GDM1 (cell line): ENCODE data around the gene ADPRH.

ENCODE experiments used
- DNase-seq: peaks from one replicate; lab custom pipeline; 2025; lab: John Stamatoyannopoulos, UW

Gene ADPRH

GRCh38 chr3:119630128-119630879 is 51.0 kb downstream of the ADPRH start:
- DNase-seq = no peak

- DNase-seq = no peak
Measured at GRCh38 chr3:119630880-119631329, 51.6 kb downstream of the ADPRH start.

GRCh38 chr3:119631516-119631915 is 52.2 kb downstream of the ADPRH start:
- DNase-seq = no peak

GRCh38 chr3:119632216-119632615 is 52.9 kb downstream of the ADPRH start:
- no peak for DNase-seq

- DNase-seq = no peak
Measured at GRCh38 chr3:119632829-119633228, 53.5 kb downstream of the ADPRH start.

DNA sequence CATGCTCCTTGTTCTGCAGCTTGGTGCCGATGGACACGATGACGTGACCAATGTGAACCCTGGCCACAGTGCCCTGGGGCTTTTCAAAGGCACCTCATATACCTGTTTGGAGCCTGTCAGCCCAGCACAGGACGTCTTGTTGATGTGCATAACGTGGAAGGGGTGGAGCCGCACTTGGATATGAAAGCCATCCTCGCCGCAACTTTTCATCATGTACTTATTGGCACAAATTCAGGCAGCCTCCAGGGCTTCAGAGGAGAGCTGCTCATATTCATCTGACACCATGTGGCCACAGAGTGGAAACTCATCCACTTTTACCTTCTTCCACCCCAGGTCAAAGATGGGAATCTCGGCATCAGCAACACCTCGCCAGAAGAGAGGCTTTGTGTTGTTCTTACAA is 56.4 kb downstream of the ADPRH start:
- DNase-seq = no peak

DNA sequence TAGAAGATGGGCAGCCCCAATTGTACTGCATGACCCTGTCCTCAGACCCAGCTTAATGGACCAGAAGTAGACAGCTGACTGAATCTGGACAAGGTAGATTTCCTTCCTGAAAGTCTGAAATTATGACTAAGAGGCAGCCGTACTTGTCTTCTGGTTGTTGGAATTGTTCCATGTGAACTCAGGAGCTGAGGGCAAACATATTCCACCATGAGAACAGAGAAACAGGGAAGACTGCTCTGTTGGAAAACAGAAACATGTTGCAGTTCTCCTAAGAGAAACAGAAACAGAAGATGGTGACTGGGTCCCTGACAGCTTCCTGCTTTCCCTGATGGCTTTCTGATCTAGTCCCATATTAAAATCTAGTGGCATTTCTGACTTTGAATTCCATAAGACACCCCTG is 57.0 kb downstream of the ADPRH start:
- DNase-seq = no peak

GRCh38 chr3:119636891-119637611 is 57.8 kb downstream of the ADPRH start:
- no peak for DNase-seq

DNA sequence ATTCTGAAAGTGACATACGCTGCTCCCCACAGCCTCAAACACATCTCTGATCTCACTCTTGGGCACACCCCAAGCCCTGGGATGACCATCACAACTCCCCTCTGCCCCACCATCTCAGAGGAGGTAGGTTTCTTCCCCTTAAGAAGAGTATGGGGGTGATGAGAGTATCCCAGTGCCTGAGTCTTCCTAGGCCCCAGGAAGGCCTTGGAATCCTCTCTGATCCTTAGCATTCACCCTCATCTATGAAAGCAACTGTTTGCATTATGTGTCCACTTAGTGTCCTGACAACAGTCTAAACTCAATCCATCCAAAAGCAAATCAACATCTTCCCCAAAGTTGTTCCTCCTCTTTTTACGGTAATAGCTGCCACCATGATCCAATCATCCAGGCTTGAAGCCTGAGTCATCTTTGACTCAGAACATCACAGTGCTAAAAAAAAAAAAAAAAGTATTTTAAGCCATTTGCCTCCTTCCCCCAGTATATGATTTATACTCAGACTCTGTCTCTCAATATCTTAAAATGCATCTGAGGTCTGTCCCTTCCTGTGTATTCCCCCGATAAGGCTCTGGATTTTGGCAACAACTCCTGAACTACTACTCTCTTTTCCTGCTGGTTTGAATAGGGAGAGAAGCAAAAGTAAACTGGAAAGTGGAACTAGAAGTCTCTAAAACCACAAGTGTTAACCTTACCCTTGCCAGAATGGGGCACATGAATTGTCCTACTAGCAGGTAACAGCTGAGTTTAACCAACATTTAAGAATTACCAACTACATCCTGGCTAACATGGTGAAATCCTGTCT is 58.6 kb downstream of the ADPRH start:
- peak; percentile 66 for DNase-seq
